ENCODE results near the gene HMG20A. TPM values are rescaled to one million over a fixed set of nuclear protein-coding genes. Genes with fewer than 3 reads are reported as not detected.

Gene HMG20A
- total RNA-seq, 4 donors from 2014 or later, result 26.2 to 30.5 (median 28.4) TPM

DNA sequence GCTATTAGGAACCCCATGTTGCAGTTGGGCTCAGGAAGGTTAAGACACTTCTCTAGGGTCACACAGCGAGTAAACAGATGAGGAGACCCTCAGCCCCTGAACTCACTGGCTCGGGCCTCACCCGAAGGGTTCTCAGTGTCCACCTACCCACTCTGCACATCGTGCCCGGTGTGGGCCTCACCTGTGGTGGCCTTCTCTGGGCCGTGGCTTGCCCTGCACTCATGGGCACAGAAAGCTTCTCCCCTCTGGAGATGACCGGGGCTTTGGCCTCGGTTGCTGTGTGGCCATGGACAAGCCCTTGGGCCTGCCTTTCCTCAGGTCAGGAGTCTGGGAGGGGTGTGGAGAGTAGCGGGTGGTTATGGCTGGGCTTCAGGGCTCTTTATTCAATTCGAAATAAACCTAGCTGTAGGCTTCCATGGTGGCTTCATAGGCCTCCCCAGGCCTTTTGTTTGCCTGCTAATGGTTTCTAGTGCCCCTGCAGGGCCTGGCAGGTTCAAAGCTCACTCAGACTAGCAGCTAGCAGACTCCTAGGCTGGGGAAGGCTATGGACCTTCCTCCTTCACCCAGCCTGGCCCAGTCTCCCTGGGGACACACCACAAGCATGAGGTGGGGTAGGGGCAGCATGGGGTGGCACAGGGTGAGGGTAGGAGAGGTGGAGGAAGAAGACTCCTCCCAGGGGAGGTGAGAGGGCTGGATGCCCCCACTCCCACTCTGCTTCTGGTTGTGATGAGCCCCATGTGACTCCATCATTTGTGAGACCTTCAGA lies 108.9 kb downstream of the HMG20A start:
- TF ChIP-seq, protein P1, sequence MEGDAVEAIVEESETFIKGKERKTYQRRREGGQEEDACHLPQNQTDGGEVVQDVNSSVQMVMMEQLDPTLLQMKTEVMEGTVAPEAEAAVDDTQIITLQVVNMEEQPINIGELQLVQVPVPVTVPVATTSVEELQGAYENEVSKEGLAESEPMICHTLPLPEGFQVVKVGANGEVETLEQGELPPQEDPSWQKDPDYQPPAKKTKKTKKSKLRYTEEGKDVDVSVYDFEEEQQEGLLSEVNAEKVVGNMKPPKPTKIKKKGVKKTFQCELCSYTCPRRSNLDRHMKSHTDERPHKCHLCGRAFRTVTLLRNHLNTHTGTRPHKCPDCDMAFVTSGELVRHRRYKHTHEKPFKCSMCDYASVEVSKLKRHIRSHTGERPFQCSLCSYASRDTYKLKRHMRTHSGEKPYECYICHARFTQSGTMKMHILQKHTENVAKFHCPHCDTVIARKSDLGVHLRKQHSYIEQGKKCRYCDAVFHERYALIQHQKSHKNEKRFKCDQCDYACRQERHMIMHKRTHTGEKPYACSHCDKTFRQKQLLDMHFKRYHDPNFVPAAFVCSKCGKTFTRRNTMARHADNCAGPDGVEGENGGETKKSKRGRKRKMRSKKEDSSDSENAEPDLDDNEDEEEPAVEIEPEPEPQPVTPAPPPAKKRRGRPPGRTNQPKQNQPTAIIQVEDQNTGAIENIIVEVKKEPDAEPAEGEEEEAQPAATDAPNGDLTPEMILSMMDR (IDR thresholded peaks at IDR 0.05; ENCODE audit: low read depth), result no peak

DNA sequence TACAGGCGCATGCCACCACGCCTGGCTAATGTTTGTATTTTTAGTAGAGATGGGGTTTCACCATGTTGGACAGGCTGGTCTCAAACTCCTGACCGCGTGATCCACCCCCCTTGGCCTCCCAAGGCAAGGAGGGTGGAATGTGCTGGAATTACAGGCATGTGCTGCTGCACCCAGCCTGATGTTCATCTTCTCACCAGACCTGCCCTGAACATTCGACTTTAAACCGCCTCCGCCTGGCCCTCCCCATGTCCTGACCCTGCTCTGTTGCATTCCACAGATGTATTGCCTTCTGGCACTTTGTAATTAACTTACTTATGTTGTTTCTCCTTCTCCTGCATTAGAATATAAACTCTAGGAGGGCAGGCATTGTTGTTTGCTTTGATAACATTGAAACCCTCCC lies 109.9 kb downstream of the HMG20A start:
- TF ChIP-seq, protein P1 (IDR thresholded peaks at IDR 0.05; ENCODE audit: low read depth), result no peak

DNA sequence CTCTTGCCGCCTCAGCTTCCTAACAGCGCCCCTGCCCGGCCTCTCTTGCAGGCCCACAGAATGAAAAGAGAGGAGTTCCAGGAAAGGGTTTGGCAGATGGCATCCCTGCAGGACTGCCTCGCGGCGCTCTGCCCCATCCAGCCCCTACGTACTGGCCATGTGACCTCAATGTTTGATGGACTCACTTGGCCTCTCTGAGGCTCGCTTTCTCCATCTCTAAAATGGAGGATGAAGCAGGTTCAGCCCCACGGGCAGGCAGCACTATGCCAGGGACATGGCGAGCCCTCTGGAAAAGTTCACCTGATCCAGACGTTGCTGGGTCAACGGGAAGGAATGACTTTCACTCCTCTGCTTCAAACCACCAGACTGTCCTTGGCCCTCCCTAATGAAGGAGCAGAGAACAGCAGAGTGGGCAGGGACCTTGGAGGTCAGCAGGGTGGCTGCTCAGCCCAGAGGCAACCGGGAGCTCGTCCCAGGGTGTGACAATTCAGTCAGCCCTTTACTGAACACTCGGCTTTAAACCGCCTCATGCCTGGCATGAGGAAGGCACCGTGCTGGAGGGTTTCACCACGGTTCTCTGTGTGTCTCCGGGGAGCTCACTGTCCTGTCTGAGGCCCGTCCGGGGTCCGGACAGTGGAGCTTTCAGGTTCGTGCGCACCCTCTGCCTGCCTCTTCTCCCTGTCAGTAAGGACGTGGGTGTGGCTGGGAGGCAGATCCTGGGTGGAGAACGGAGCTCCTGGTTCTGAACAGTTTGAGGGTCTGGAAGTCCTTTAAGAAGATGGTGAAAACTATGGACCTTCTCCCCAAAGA lies 110.7 kb downstream of the HMG20A start:
- TF ChIP-seq, protein P1 (IDR thresholded peaks at IDR 0.05; ENCODE audit: low read depth), result no peak

DNA sequence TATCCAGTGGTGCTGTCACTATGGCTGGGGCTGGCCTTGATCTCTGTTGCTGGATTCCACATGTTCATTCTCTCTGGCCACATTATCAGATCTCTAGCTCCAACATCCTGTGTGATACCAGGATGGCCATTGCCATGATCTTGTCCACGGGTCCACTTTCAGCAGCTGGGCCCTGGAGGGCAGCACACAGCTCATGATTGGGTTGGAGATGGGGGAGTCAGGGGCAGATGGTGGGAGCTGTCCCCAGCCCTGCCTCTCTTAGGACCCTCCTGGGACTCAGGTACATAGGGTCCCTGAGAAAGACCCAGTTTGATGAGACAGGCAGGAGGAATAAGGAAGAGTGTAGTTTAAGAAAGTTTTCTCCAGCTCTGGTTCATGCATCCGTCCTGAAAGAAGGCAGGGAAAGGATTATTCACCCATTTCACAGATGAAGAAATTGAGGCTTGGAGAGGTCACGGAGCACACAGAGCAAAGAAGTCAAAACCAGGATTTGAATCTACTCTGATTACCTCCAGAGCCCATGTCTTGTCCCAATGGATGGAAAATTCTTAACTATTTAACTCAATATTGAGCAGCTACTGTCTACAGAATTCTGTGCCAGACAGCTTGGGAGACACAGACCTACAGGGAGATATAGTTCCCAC lies 111.5 kb downstream of the HMG20A start:
- TF ChIP-seq, protein P1 (IDR thresholded peaks at IDR 0.05; ENCODE audit: low read depth), result no peak

DNA sequence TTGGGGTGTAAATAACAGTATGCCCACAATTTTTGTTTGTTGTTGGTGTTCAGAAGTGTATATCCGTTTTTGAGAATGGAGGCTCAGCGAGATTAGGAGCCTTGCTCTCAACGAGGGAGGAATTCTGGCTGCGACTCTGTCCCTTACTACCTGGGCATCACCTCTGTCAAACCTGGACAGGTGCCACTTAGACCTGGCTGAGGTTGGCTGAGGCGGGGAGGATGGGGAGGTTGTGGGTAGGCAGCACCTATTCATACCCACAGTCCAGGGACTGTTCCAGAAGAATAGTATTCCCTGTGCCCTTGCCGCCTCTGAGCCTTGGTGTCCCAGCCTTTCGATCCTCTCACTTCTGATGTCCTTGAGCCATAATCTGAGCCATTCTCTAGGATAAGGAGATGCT lies 112.2 kb downstream of the HMG20A start:
- TF ChIP-seq, protein P1 (IDR thresholded peaks at IDR 0.05; ENCODE audit: low read depth), result no peak

DNA sequence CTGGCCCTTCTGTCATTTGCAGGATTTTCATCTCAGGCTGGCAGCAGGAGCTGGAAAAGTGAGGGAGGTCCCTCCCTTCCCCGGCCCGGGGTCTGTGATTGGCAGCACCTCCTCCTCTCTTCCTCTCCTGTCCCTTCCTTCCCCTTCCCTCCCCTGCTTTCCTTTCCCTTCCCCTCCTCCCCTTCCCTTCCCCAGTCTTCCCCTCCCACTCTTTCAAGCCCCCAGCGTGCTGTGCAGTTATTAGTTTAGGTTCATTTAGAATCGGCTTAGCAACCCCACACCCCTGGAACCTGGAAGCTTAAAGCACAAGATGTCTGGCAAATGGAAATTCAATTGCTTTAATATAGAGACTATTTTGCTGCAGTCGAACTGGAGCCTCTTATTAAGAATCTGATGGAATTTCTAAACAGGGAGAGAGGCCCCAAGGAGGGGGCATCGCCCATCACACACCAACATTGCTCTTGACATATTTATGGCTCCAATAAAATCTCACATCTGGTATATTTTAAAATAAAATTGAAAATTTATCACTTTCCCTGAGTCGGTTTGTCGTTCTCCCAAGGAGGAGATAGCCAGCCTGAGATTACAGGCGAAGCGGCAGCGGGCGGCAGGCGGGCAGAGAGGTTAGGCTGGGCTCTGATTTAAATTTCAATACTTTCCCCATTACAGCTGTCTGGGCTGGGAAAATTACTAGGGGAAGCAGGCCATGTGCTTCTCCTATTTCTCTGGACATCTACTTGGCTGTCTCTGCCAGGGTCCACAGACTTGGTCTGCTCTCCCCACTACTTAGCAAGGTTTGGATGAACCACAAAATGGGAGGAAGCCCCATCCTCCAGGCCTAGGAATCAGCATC lies 113.1 kb downstream of the HMG20A start:
- TF ChIP-seq, protein P1 (IDR thresholded peaks at IDR 0.05; ENCODE audit: low read depth), result no peak

Other genes with a start within 250 kb of the HMG20A start
- 10 to 100 TPM; 68.8 to 79.1 (median 78.7) TPM for gene PEAK1, start 784 bp upstream of the HMG20A start, total RNA-seq
- gene LINGO1, start 212.0 kb downstream of the HMG20A start, total RNA-seq, result 1 to 10 TPM in 1 of 4 donors, under 1 TPM in 3; 0.49 to 1.1 (median 0.54) TPM

Measured in subcutaneous adipose tissue (tissue), 4 donors.